Fibroblast of mammary gland (primary cell): ENCODE results near the gene HDGFL3.
A peak's percentile ranks its signal among the peaks of the same experiment; 100 is the strongest.

ENCODE experiments used
- DNase-seq: peaks from one replicate; pipeline ENCODE4 v3.0.0-alpha.2; 2010; ENCODE audit warnings: low read depth
- H3K4me3 ChIP-seq: 2 replicates; pipeline ENCODE4 v1.5.1; 2011; ENCODE audit warnings: low read depth, mild to moderate bottlenecking, low read length, moderate library complexity; ENCODE audit not compliant: control insufficient read depth
- TF ChIP-seq, protein P1 (sequence below): conservative IDR thresholded peaks from 2 replicates; pipeline ENCODE4 v1.5.1; 2011; ENCODE audit warnings: low read depth, low read length, inconsistent platforms; ENCODE audit not compliant: control insufficient read depth, insufficient read depth

Gene HDGFL3

DNA sequence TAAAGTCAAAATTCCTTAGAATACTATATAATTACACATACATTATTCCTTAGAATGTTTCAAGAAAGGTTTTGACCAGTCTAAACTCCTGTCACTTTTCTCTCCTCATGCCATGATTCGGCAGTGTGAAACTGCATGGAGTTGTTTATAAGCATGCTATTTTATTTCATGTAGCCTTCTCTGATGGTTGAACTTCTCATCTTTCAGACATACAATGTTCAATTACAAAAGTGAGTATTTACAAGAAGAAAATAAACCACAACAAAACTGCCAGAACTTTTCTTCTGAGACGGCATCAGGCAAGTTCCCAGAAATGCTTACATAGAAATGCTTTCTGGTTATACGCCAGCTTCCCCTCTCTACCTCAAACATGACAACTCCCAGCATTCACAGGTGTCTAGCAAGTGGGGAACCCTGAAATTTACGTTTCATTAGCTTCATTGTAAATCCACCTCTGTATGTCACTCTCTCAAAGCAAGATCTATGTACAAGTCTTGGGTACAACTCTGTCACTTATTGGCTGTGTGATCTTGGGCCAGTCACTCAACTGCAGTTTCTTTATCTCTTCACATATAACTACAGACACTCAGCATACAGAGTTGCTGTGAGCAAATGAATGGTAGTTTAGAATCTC lies 42.7 kb downstream of the HDGFL3 start:
- DNase-seq: no peak
- no peak overlapping the region for H3K4me3 ChIP-seq
- TF ChIP-seq, protein P1, sequence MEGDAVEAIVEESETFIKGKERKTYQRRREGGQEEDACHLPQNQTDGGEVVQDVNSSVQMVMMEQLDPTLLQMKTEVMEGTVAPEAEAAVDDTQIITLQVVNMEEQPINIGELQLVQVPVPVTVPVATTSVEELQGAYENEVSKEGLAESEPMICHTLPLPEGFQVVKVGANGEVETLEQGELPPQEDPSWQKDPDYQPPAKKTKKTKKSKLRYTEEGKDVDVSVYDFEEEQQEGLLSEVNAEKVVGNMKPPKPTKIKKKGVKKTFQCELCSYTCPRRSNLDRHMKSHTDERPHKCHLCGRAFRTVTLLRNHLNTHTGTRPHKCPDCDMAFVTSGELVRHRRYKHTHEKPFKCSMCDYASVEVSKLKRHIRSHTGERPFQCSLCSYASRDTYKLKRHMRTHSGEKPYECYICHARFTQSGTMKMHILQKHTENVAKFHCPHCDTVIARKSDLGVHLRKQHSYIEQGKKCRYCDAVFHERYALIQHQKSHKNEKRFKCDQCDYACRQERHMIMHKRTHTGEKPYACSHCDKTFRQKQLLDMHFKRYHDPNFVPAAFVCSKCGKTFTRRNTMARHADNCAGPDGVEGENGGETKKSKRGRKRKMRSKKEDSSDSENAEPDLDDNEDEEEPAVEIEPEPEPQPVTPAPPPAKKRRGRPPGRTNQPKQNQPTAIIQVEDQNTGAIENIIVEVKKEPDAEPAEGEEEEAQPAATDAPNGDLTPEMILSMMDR: no peak

DNA sequence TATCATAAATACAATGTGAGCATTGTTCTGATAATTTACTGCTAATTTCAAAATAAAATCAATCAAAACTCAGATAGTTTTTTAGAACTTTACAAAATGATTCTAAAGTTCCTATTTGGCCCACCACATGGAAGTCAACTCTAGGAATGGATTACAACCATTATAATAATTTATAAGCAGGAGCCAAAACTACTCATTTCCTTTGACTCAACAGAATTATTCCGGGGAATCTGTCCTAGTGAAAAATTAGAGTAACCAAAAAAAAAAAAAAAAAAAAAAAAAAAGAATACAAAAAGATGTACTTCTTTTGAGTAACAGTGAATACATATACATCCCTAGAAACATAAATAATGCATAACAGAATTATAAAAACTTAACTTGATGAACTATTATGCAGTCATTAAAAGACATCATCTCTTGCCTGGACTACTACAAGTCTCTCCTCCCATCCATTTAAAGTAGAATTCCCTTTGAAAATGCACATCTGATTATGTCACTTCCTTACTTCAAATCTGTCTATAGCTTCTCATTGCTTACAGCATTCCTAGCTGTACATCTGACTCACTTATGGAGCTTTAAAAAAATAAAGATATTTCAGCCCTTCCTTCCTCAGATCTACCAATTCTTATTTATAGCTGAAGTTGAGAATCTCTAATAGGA lies 43.4 kb downstream of the HDGFL3 start:
- H3K4me3 ChIP-seq: no peak overlapping the region
- DNase-seq: peak; percentile 63
- TF ChIP-seq, protein P1: no peak

DNA sequence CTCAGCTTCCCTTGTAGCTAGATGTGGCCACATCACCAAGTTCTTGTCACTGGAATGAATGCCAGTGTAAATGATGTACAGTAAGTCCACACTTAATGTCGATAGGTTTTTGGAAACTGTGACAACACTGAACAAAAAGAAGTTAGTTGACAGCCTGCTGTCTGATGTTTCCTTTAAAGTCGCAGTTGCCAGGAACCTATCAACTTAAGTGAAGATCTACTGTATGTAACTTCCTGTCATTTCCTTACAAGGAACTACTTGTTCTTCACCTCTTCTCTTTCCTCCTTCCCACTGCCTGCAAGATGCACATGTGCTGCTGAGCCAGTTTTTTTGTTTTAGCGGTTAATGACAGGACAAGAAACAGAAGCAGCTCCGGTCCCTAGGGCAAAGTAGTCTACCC lies 44.6 kb downstream of the HDGFL3 start:
- TF ChIP-seq, protein P1: no peak
- DNase-seq: no peak
- H3K4me3 ChIP-seq: no peak overlapping the region

DNA sequence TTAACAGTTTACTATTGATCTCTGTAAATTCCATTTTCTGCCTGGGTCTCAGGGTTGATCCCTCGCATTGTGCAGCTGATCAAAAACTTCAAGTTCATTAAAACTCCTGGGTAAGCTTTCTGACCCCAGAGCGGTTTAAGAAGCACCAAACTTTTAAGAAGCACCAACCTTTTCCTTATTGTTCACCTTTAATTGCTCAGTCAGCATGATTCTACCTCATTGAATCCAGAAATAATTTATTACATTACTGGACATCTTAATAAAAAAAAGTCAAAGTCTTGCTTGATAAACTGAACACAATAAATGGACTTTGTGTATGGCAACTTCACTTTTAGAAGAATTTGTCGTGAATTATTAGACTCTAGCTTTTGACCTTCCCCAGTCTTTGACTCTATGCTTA lies 46.9 kb downstream of the HDGFL3 start:
- H3K4me3 ChIP-seq: no peak overlapping the region
- DNase-seq: no peak
- TF ChIP-seq, protein P1: no peak

GRCh38 chr15:83158393-83158792 lies 49.2 kb downstream of the HDGFL3 start:
- DNase-seq: no peak
- TF ChIP-seq, protein P1: no peak
- H3K4me3 ChIP-seq: no peak overlapping the region

DNA sequence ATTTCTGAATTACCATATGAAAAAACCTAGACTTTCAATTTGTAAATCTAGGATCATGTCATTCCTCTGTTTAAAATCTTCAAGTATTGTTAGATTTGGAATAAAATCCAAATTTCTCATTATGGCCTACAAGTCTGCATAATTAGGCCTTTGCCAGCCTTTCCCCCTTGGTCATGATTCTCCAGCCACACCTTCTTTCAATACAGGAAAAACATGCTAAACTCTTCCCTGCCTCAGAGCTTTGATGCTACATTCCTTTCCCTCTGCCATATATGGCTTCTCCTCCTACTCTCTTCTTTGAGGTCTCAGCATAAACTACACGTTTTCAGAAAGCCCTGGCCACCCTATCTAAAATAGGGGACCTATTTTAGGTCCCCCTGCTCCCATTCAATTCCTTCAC lies 51.7 kb downstream of the HDGFL3 start:
- TF ChIP-seq, protein P1: no peak
- DNase-seq: no peak
- H3K4me3 ChIP-seq: no peak overlapping the region

GRCh38 chr15:83153288-83153687 lies 54.3 kb downstream of the HDGFL3 start:
- DNase-seq: peak; percentile 40
- H3K4me3 ChIP-seq: no peak overlapping the region
- TF ChIP-seq, protein P1: no peak
